Hepatic stellate cell (primary cell): Measurements from ENCODE around the gene HLA-DRB5.
"Not testable (repeated sequence)": the region's sequence is repeated elsewhere in the genome, so short reads cannot be mapped to it uniquely, and the experiment has no call there.

ENCODE experiments used
- DNase-seq: peaks from one replicate; pipeline ENCODE4 v3.0.0; 2011; ENCODE audit warnings: low spot score

The HLA-DRB5 gene

DNA sequence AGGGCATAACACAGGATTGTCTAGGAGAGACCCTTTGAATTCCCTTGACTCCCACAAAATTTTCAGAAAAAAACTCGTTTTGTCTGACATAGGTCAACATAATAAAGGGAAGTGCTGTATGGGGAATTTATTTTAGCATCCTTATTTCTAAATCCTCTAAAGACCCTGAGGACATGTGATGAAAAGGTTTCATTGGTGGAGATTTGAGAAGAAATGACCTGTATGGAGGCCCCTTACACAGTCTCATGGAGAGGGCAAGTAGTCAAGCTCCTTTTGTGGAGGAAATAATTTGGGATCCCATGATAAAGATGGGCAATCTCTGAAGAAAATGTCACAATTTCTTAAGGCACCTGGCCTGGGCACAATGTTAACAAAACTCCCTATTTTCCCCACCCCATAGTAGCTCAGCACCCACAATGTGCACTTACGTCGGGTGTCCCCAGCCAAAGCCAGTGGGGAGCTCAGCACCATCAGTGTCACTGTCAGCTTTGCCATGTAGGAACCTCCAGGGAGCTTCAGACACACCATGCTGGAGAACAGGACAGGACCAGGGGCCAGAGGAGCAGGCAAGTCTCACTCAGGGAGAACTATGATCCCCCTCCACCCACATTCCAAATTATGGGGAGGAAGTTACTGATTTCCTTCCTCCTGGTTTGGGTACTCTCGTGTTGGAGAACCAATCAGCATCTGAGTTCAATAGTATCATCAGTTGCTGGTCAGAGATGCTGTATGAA lies at the start of gene HLA-DRB5:
Gene HLA-DRB5, minus strand, starts transcription at position 591 of the 734 bp plus-strand sequence. Its CDS starts 63 bp downstream, at position 528.
- DNase-seq: no peak

DNA sequence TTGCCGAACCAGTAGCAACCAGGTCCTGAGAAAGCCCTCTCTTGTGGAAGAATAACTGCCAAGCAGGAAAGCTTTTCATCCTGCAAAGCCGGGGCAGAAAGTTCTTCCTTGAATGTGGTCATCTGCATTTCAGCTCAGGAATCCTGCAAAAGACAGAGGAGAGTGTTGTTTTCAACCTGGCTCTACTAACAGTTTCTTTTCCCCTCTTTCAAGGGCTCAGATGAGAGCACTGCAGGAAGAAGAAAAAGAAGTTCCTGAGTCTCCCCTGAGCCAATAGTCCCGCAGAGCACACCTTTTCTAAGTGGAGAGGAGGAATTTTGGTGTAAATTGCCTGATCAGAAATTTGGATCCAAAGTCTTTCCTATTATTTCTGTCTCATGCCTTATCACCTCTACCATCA lies 48.9 kb upstream of the HLA-DRB5 start:
- DNase-seq: no peak

DNA sequence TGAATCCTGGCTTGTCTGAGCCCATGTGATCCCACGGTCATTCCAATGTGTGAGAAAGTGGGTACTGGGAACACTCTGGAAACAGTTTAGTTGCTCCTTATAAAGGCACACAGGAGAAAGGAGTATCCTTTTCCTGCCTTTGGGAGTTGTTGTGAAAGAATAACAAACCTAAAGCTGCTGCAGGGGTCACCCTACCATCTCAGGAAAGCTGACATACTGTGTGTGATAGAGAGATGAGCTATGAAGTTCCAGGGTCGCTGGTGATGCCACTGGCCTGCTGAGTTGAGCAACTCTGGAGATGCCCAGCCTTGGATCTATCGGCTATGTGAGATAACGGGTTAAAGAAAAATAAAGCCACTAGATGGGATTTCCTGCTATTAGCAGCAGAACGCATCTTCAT lies 47.4 kb upstream of the HLA-DRB5 start:
- not testable (repeated sequence) for DNase-seq

DNA sequence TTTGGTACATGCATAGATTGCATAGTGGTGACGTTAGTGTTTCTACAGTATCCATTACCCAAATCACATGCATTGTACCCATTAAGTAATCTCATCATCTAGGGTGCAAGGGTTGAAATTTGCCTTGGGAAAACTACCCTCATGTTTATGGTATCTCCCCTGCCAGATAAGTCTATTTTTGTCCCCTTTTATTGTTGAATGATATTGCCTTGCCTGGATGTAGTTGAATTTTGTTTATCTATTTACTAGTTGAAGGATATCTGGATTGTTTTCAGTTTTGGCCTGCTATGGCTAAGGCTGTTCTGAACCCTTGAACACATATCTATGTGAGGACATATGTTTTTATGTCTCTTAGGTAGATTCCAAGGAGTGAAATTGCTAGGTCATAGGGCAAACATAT lies 46.2 kb upstream of the HLA-DRB5 start:
- no peak for DNase-seq

DNA sequence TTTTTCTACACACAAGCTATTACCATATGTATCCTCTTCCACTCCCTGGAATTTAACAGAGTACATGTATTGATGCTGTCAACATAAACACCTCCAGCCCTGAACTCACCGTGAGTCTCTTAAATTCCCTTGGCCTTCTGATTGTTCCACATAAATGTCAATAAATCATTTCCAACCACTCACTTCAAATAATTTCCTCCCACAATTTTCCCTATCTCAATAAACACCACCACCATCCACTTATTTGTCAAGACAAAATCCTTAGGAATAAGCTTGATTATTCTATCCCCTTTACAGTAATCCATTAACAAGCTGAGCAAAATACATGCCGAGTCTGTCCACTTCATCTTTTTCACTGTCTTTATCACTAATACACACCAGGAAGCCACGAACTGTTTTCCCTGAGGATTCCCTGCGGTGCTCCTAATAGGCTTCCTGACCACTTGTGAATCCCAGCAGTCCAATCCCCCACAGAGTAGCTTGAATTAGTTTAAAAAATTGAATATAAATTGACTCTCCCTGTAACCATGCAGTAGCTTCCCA lies 40.3 kb upstream of the HLA-DRB5 start:
- no peak for DNase-seq

DNA sequence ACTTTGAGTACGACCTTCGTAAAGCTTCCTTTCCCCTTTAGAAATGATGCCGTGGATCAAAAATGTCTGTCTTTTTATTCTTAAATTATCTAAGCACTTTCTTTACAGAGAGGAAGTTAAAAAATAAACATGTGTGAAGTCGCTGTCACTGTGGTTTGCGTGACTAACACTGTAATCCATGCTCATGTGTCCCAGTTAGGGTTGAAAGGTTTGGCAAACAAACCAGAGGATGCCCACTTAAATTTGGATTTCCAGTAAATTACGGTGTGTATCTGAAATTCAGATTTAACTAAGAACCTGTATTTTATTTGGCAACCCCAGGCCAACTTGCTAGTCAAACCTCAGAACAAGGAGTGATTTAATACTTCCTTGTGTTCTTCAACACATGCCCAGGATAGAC lies 38.5 kb upstream of the HLA-DRB5 start:
- no peak for DNase-seq

DNA sequence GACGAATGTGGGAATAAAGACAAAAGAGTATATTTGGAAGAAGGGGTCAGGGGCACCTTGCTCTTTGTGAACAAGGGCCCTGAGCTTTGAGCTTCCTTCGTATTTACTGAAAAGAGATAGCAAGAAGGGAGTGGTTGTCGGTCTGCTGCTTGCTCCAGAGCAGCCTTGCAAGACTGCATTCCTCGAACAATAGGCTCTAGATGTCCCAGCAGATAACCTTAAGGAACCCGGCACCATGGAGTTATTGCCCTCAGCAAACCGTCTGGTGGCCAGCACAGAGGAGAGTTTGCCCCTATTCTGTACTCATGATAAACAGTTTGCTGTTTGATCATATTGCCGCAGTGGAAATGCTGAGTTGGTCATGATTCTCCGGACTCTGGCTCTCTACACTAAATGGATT lies 36.9 kb upstream of the HLA-DRB5 start:
- DNase-seq: no peak

DNA sequence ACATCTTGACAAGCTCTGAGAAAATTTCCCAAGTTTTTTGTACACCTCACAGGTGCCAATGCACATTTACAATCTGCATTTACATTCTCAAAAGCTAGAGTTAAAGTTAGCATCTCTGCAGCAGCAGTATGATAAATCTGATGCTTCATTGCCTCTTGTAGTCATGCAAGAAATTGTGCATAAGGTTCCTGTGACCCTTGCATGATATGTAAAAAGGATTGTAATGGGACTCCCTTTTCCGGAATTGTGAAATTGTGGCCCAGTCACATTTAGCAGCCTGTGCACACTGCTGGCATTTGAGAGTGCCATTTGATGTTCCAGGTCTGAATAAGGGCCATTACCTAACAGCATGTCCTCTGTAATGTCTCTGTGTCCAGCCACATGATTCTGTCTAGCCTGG lies 35.4 kb upstream of the HLA-DRB5 start:
- no peak for DNase-seq

DNA sequence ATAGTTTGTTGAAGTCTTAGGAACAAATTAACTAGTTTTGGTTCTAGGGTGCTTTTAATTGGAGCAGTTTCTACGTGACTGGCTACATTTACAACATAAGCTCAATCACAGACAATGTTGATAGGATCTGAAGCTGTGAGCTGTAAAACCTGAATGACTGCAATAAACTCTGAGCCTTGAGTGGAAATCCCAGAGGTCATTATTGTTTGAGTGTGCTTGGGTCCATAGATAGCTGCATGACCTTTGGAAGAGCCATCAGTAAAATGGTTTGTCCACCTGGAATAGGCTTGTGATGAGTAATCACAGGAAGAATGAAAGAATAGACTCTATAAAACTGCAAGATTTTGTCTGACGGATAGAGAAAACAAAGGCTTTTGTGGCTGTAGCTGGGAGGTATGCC lies 32.9 kb upstream of the HLA-DRB5 start:
- no peak for DNase-seq

DNA sequence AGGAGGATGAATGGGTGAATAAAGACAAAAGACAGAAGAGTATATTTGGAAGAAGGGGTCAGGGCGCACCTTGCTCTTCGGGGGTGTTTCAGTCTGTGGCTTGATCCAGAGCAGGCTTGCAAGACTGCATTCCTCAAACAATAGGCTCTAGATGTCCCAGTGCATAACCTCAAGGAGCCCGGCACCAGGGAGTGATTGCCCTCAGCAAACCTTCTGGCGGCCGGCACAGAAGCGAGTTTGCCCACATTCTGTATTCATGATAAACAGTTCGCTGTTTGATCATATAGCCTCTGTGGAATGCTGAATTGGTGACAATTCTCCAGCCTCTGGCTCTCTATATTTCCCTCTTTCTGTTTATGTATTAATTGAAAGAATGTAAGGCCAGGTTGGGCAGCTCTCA lies 29.7 kb upstream of the HLA-DRB5 start:
- DNase-seq: no peak

DNA sequence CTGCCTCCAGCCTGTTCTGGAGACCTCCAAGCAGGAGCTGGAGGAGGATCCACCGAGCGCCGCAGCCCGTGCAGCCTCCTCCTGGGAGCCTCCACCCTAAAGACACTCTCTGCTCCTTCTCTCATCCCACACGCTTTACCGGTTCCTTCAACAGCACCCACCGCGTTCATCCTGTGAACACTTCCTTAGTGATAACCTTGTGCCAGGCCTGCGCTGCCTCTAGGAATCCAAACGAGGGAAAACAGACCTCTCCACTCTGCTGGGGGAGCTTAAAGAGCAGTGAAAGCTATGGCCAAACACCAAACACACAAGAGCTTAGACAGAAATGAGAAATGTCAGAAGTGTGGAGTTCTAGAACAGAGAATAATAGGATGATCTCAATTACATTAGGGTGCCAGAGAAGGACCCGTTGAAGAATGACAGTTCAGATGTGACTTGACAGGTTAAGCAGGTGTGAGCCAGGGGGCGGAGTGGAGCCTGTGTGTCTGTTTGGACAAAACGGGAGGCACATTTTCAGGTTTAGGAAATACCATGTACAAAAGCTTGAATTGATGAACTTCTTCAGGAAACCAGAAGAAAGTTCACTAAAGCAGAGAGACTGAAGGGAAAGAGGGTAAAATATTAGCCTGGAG lies 28.5 kb upstream of the HLA-DRB5 start:
- DNase-seq: no peak

DNA sequence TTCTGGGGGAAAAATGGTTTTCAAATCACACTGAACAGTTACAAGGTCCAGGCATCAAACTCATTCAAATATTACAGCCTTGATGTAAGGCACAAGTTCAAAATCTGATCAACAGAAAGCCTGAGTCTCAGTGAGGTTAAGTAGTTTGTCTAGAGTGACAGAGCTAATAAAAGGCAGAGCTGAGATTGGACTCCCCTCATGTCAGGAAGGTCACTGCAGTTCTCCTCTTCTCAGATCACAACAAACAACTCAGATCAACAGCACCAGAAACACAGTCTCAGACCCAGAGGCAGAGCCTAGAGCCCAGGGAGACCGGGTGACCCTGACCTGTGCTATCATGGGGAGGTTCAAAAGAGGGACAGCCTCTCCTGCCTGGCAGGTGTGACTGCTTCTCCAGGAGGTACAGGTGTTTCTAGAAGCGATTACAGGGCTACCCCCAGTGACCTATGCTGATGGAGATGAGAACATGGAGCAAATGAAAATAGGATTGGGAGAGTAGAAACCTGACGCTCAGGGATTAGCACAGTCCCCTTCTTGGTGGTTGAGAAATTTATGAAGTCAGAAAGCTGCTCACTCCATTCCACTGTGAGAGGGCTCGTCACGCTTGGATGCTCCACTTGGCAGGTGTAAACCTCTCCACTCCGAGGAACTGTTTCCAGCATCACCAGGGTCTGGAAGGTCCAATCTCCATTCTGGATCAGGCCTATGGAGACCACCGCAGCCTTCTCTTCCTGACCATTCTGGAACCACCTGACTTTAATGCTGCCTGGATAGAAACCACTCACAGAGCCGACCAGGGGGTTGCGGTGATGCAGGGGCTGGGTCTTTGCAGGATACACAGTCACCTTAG lies 24.3 kb upstream of the HLA-DRB5 start:
- no peak for DNase-seq

DNA sequence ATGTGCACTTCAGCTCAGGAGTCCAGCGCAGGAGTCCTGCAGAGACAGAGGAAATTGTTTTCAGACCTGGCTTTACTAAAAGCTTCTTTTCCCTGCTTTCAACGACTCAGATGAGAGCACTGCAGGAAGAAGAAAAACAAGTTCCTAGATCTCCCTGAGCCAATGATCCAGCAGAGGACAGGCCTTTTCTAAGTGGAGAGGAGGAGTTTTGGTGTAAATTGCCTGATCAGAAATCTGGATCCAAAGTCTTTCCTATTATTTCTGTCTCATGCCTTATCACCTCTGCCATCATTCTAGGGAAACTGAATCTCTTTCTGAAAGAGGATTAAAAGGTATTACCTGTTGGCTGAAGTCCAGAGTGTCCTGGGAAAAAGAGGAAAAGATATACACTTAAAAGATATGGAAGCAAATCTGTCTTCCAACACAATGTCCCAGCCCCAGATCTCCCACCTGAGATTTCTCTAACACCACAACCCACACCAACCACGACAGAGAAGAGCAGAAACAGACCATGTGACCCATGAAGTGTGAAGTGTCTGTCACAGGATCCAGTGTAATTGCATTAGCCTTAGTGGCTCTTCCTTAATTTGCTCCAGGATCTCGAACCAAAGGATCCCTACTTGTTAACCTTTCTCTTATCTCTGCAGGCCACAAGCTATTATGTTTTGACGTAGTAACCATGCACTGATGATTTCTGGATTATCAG lies 23.1 kb upstream of the HLA-DRB5 start:
- DNase-seq: no peak

DNA sequence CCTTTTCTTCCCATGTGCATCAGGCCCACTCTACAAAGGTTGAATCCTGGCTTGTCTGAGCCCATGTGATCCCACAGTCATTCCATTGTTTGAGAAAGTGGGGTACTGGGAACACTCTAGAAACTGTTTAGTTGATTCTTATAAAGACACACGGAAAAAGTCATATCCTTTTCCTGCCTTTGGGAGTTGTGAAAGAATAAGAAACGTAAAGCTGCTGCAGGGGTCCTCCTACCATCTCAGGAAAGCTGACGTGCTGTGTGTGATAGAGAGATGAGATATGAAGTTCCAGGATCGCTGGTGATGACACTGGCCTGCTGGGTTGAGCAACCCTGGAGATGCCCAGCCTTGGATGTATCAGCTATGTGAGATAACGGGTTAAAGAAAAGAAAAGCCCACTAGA lies 21.3 kb upstream of the HLA-DRB5 start:
- DNase-seq: no peak

DNA sequence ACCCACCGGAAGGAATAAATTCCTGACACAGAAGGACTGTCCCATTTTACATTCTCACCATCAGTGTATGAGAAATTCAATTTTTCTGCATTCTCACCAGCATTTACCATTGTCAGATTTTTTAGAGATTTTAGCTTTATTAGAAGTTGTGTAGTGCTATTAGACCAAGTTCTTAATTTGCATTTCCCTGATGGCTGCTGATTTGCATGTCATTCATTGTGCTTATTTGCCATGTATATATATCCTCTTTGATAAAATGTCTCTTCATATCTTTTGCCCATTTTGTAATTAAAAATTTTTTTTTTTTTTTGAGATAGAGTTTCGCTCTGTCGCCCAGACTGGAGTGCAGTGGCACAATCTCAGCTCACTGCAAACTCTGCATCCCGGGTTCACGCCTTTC lies 9.8 kb upstream of the HLA-DRB5 start:
- DNase-seq: no peak

DNA sequence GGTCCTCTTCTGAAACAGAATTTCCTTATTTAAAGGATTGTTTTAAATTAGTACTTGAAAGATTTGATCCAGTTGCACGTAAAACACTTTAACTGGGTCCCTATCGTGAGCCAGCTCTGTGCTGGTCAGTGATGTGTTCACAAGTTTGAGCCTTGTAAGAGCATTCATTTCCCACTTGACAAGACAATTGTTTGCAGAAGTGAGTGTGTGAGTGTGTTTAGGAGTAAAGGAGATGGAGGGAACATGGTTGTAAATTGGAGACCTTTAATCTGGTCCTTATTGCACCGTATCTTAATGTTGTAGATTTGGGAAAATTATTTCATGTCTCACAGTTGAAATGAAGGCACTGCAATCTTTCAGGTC lies 325 bp upstream of the HLA-DRB5 start:
- not testable (repeated sequence) for DNase-seq

DNA sequence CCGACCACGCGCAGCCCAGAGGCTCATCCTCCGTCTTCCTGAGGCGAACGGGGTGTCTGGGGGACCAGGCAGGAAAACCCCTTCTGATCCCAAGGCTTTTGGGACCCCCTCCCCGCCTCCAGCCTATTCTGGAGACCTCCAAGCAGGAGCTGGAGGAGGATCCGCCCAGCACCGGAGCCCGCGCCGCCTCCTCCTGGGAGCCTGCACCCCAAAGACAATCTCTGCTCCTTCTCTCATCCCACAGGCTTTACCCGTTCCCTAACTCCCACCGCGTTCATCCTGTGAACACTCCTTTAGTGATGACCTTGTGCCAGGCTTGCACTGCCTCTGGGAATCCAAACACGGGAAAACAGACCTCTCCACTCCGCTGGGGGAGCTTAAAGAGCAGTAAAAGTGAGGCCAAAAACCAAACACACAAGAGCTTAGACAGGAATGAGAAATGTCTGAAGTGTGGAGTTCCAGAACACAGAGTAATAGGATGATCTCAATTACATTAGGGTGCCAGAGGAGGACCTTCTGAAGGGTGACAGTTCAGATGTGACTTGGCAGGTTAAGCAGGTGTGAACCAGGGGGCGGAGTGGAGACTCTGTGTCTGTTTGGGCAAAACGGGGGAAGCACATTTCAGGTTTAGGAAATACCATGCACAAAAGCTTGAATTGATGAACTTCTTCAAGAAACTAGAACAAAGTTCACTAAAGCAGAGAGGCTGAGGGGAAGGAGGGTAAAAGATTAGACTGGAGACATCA lies 7.6 kb downstream of the HLA-DRB5 start:
- DNase-seq: no peak

DNA sequence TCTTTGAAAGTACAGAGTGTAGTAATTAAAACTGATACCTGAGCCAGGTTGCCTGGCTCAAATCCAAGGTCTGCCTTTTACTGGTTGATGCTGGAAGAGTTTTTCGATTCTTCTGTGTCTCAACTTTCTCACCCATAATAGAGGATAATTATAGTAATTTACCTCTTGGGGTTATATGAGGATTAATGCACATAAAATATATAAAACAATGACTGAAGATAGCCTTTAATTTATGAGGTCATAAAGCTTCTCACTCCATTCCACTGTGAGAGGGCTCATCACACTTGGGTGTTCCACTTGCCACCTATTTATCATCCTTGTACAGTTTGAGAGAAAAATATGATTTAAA lies 10.2 kb downstream of the HLA-DRB5 start:
- no peak for DNase-seq

DNA sequence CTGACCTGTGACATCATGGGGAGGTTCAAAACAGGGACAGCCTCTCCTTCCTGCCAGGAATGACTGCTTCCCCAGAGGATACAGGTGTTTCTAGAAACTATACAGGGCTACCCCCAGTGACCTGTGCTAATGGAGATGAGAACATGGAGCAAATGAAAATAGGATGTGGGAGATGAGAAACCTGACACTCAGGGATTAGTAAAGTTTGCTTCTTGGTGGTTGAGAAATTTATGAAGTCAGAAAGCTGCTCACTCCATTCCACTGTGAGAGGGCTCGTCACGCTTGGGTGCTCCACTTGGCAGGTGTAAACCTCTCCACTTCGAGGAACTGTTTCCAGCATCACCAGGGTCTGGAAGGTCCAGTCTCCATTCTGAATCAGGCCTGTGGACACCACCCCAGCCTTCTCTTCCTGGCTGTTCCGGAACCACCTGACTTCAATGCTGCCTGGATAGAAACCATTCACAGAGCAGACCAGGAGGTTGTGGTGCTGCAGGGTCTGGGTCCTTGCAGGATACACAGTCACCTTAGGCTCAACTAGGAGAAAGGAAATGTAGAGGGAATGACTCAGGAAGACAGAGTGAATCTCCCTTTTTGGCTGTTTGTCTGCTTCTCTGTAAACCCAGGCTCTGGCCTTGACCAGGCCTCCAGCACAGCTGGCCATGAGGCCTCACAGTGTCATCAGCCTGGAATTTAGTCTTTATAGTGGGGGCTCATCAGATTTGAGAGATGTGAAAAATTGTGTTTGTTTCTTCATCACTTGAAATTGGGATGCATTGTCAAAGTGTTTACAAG lies 10.8 kb downstream of the HLA-DRB5 start:
- DNase-seq: no peak

DNA sequence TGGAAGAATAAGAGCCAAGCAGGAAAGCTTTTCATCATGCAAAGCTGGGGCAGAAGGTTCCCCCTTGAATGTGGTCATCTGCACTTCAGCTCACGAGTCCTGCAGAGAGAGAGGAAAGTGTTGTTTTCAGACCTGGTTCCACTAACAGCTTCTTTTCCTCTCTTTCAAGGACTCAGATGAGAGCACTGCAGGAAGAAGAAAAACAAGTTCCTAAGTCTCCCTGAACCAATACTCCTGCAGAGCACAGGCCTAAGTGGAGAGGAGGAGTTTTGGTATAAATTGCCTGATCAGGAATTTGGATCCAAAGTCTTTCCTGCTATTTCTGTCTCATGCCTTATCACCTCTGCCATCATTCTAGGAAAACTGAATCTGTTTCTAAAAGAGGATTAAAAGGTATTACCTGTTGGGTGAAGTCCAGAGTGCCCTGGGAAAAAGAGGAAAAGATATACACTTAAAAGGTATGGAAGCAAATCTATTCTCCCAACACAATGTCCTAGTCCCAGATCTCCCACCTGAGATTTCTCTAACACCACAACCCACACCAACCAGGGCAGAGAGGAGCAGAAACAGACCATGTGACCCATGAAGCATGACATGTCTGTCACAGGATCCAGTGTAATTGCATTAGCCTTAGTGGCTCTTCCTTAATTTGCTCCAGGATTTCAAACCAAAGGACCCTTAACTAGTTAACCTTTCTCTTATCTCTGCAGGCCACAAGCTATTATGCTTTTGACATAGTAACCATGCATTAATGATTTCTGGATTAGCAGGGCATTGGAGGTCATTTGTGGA lies 12.2 kb downstream of the HLA-DRB5 start:
- DNase-seq: no peak
